SH-SY5Y (cell line): ENCODE data around the gene DAB1.

Experiments
- GATA2 ChIP-seq: IDR thresholded peaks from 2 replicates; pipeline ENCODE4 v1.6.1; 2011; ENCODE audit warnings: mild to moderate bottlenecking, low read depth, low read length
- GATA3 ChIP-seq: IDR thresholded peaks from 2 replicates; pipeline ENCODE4 v1.6.1; 2011; ENCODE audit warnings: low read depth, mild to moderate bottlenecking, low read length, moderate library complexity

GRCh38 chr1:57133686-57134085 is 290.2 kb downstream of the DAB1 start:
- TF ChIP-seq GATA2 (no peak), GATA3 (no peak)
